Glomerular visceral epithelial cell (primary cell): Measurements from ENCODE around the gene RNF44.

Experiments
- DNase-seq: peaks from one replicate; pipeline ENCODE4 v3.0.0-alpha.2; 2016; ENCODE audit errors: extremely low spot score

RNF44 gene

GRCh38 chr5:176536902-176537553 is at the start of gene RNF44:
TSS of gene RNF44 (minus strand) at chr5:176537402. CDS start at chr5:176532472, 4,930 bp downstream.
- peak; percentile 98 for DNase-seq

- no peak for DNase-seq
These were observed 45.9 kb upstream of the RNF44 start for GRCh38 chr5:176583076-176583475.

- DNase-seq = no peak
These were observed 44.2 kb upstream of the RNF44 start for GRCh38 chr5:176581361-176581760.

GRCh38 chr5:176579323-176579722 is 42.1 kb upstream of the RNF44 start:
- DNase-seq = no peak

GRCh38 chr5:176578391-176578808 is 41.2 kb upstream of the RNF44 start:
- peak; percentile 33 for DNase-seq

GRCh38 chr5:176577312-176578176 is 40.3 kb upstream of the RNF44 start:
- DNase-seq = no peak

GRCh38 chr5:176575488-176576422 is 38.6 kb upstream of the RNF44 start:
- DNase-seq = no peak

- DNase-seq = no peak
These were observed 37.9 kb upstream of the RNF44 start for GRCh38 chr5:176575066-176575465.

- no peak for DNase-seq
These were observed 37.0 kb upstream of the RNF44 start for GRCh38 chr5:176574297-176574591.

- peak; percentile 54 for DNase-seq
These were observed 36.5 kb upstream of the RNF44 start for GRCh38 chr5:176573564-176574296.

- DNase-seq = no peak
These were observed 32.8 kb upstream of the RNF44 start for GRCh38 chr5:176570044-176570443.

- DNase-seq = no peak
These were observed 31.5 kb upstream of the RNF44 start for GRCh38 chr5:176568657-176569056.

- DNase-seq = no peak
These were observed 28.6 kb upstream of the RNF44 start for GRCh38 chr5:176565760-176566288.

- no peak for DNase-seq
These were observed 26.8 kb upstream of the RNF44 start for GRCh38 chr5:176564002-176564401.

GRCh38 chr5:176562189-176562588 is 25.0 kb upstream of the RNF44 start:
- no peak for DNase-seq

- DNase-seq = no peak
These were observed 24.1 kb upstream of the RNF44 start for GRCh38 chr5:176561259-176561658.

GRCh38 chr5:176560364-176560763 is 23.2 kb upstream of the RNF44 start:
- DNase-seq = no peak

- DNase-seq = no peak
These were observed 22.5 kb upstream of the RNF44 start for GRCh38 chr5:176559683-176560082.

- no peak for DNase-seq
These were observed 20.6 kb upstream of the RNF44 start for GRCh38 chr5:176557846-176558245.

GRCh38 chr5:176553260-176554085 is 16.3 kb upstream of the RNF44 start:
- DNase-seq = no peak
